ENCODE results near the gene ZNF311.

ZNF311 gene

DNA sequence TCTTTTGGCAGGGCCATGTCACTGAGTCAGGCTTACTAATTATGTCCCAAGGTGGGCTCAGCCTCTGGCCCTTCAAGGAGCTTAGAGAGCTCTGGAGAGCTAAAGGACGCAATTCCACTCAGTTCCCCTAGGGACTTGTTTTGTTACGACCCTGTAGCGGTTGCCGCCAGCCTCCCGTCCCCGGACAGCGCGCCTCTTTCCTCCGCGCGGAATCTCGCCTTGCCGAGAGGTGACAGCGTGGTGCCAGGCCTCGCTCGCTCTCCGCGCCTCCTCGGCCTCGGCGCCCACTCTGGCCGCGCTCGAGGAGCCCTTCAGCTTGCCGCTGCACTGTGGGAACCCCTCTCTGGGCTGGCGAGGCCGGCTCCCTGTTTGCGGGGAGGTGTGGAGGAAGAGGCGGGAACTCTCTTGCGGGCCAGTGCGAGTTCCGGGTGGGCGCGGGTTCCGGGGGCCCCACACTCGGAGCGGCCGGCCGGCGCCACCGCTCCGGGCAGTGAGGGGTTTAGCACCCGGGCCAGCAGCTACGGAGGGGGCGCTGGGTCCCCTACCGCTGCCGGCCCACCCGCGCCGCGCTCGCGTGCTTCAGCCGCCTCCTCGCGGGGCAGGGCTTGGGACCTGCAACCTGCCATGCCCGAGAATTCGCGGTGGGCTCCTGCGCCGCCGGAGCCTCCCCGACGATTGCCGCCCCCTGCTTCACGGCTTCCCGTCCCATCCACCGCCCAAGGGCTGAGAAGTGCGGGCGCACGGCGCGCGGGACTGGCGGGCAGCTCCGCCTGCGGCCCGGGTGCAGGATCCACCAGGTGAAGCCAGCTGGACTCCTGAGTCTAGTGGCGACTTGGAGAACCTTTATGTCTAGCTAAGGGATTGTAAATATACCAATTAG lies 9.9 kb upstream of the ZNF311 start:
- Histone ChIP-seq H3K9ac (ENCODE audit: low read depth, low read length) (no peak overlapping the region), H3K4me3 (ENCODE audit: low read length) (no peak overlapping the region), H3K27ac (ENCODE audit: low read depth, low read length) (no peak overlapping the region), H3K9me3 (ENCODE audit: insufficient read depth, low read depth, low read length) (no peaks in the 10 kb centered on the region), H3K27me3 (ENCODE audit: insufficient read depth, low read length) (peaks cover 43% of the 10 kb centered on the region), H3K36me3 (ENCODE audit: insufficient read depth, low read length) (no peaks in the 10 kb centered on the region), H3K4me1 (ENCODE audit: insufficient read depth, low read length) (no peaks in the 10 kb centered on the region)
- WGBS = 95% methylated on average over 79 of the region's 79 CpGs

DNA sequence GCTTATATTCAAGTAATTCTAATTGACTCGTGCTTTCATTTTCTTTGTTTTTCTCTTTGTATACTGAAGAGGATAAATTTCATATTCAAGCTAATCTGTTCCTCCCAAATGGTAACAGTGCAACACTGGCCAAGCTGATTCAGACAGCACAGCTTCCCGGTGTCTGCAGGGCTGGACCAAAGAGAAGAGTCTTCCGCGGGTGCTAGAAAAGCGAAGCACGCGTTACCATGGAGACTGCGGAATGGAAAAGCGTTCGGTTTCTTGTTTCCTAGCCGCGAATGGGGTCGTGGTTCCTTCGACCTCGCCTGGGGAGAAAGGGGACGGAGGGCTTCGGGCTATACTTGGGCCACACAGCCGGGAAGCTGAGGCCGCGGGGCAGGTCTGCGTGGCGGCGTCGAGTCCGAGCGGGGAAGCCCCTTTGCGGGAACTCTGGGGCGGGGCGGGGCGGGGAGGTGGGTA lies 6.2 kb upstream of the ZNF311 start:
- Histone ChIP-seq H3K27ac (ENCODE audit: low read depth, low read length) (no peak overlapping the region), H3K4me1 (ENCODE audit: insufficient read depth, low read length) (no peaks in the 10 kb centered on the region), H3K4me3 (ENCODE audit: low read length) (peak overlapping the region; percentile 70), H3K9ac (ENCODE audit: low read depth, low read length) (no peak overlapping the region), H3K36me3 (ENCODE audit: insufficient read depth, low read length) (no peaks in the 10 kb centered on the region), H3K9me3 (ENCODE audit: insufficient read depth, low read depth, low read length) (no peaks in the 10 kb centered on the region), H3K27me3 (ENCODE audit: insufficient read depth, low read length) (peaks cover 64% of the 10 kb centered on the region)
- under 1% methylated on average over 30 of the region's 30 CpGs for WGBS

DNA sequence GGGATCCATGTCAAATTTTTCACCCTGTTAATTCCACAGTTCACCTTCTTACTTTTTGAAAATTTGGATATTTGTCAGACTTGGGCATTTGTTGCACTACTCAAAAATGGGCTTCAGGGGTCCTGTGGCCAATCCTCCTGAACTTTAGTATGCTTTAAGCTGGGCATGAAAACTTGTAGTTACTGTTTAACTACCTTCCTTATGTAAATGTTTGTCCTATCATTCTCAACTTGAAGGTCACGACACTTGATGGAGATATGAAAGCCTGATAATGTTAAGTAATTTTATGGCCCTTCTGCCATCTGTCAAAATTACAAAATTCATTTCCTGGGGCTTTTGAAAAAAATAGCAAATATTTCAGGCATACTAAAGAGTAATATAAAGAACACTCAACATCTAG lies 4.2 kb upstream of the ZNF311 start:
- H3K36me3 ChIP-seq (ENCODE audit: insufficient read depth, low read length) = no peaks in the 10 kb centered on the region
- no peaks in the 10 kb centered on the region for H3K9me3 ChIP-seq (ENCODE audit: insufficient read depth, low read depth, low read length)
- H3K4me1 ChIP-seq (ENCODE audit: insufficient read depth, low read length) = no peaks in the 10 kb centered on the region
- no peak overlapping the region for H3K27ac ChIP-seq (ENCODE audit: low read depth, low read length)
- H3K27me3 ChIP-seq (ENCODE audit: insufficient read depth, low read length) = peaks cover 62% of the 10 kb centered on the region
- no peak overlapping the region for H3K4me3 ChIP-seq (ENCODE audit: low read length)
- no peak overlapping the region for H3K9ac ChIP-seq (ENCODE audit: low read depth, low read length)
- WGBS = no CpG with 5 or more reads among the region's 1 CpG

- 86% methylated on average over 2 of the region's 2 CpGs for WGBS
- Histone ChIP-seq H3K36me3 (ENCODE audit: insufficient read depth, low read length) (no peaks in the 10 kb centered on the region), H3K27ac (ENCODE audit: low read depth, low read length) (no peak overlapping the region), H3K4me3 (ENCODE audit: low read length) (no peak overlapping the region), H3K27me3 (ENCODE audit: insufficient read depth, low read length) (peaks cover 55% of the 10 kb centered on the region), H3K9me3 (ENCODE audit: insufficient read depth, low read depth, low read length) (no peaks in the 10 kb centered on the region), H3K9ac (ENCODE audit: low read depth, low read length) (no peak overlapping the region), H3K4me1 (ENCODE audit: insufficient read depth, low read length) (no peaks in the 10 kb centered on the region)
Measured at GRCh38 chr6:29008089-29008488, 3.0 kb upstream of the ZNF311 start.

DNA sequence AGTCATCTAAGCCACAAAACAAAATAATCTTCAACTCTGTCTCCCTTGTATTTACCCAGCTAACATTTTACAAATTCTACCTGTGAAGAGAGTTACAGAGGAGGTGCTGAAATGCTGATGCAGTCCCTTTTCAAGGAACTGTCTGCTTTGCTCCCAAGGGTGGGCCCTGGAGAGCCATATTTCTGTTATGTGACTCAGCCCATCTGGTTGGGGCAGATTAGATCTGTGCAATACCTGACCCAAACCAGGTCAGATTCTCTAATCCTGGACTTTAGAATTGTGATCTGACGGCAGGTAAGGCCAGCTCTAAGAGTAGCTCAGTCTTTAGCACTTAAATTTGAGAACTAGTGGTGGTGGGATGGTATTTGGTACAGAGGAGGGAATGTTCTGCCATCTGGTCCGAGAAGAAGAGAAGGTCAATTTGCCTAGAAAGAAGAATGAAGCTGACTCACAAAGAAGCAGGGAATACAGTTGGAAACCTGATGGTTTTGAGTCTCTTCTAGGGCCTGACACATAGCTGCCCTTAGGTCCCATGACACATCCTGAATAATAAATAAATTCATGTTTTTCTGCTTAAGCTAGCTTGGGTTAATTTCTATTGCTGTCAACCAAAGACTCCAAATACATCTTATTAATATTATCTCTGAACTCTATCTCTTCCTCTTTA lies 8.1 kb downstream of the ZNF311 start:
- H3K9me3 ChIP-seq (ENCODE audit: insufficient read depth, low read depth, low read length) = no peaks in the 10 kb centered on the region
- 89% methylated on average over 2 of the region's 2 CpGs for WGBS

GRCh38 chr6:28995093-28995650 lies 9.9 kb downstream of the ZNF311 start:
- H3K9ac ChIP-seq (ENCODE audit: low read depth, low read length) = no peak overlapping the region
- no peaks in the 10 kb centered on the region for H3K36me3 ChIP-seq (ENCODE audit: insufficient read depth, low read length)
- no peaks in the 10 kb centered on the region for H3K27me3 ChIP-seq (ENCODE audit: insufficient read depth, low read length)
- no peak overlapping the region for H3K27ac ChIP-seq (ENCODE audit: low read depth, low read length)
- 89% methylated on average over 8 of the region's 8 CpGs for WGBS
- H3K4me3 ChIP-seq (ENCODE audit: low read length) = no peak overlapping the region
- H3K9me3 ChIP-seq (ENCODE audit: insufficient read depth, low read depth, low read length) = no peaks in the 10 kb centered on the region
- no peaks in the 10 kb centered on the region for H3K4me1 ChIP-seq (ENCODE audit: insufficient read depth, low read length)

More for the DNA sequence above, 8.1 kb downstream of the ZNF311 start:
- no peaks in the 10 kb centered on the region for H3K4me1 ChIP-seq (ENCODE audit: insufficient read depth, low read length)
- H3K9ac ChIP-seq (ENCODE audit: low read depth, low read length) = no peak overlapping the region
- H3K27ac ChIP-seq (ENCODE audit: low read depth, low read length) = no peak overlapping the region
- no peak overlapping the region for H3K4me3 ChIP-seq (ENCODE audit: low read length)
- H3K36me3 ChIP-seq (ENCODE audit: insufficient read depth, low read length) = no peaks in the 10 kb centered on the region
- no peaks in the 10 kb centered on the region for H3K27me3 ChIP-seq (ENCODE audit: insufficient read depth, low read length)

DNA sequence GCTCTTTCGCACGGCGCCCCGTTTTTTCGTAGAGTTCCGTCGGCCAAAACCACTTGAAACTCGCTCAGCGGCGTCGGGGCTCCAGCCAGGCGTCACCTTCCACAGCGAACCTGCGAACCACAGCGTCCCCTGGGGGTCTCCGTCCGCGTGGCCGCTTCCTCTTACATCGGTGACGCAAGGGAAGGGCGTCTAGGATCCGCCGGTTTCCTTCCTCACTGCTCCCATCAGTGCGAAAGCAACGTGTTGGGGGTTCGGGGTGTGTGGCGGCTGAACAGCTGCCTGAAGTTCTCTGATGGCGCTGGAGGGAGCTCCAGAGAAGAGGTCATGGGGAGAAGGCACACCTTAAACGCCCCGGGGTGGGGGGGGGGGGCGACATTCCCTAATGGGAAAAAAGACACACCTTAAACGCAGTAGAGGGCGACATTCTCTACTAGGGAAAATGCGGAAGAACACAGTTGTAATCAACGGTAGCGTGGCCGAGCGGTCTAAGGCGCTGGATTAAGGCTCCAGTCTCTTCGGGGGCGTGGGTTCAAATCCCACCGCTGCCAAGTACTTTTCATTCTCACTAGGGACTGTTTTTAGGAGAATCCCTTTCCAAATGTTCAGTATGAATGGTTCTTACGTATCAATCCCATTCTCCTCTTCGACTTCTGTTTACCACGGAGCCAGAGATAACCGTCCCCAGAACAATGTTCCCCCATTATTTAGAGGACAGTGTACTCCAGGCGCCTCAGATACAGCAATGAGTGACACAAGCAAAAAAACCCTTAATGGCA lies 16.4 kb downstream of the ZNF311 start:
- 5% methylated on average over 47 of the region's 48 CpGs for WGBS
- H3K4me3 ChIP-seq (ENCODE audit: low read length) = peak overlapping the region; percentile 71
- no peaks in the 10 kb centered on the region for H3K9me3 ChIP-seq (ENCODE audit: insufficient read depth, low read depth, low read length)
- H3K4me1 ChIP-seq (ENCODE audit: insufficient read depth, low read length) = peaks cover 3% of the 10 kb centered on the region; the same call in 1 of the 2 replicates
- peak overlapping the region; percentile 41 for H3K9ac ChIP-seq (ENCODE audit: low read depth, low read length)
- peak overlapping the region; percentile 51; the same call in 1 of the 2 replicates for H3K27ac ChIP-seq (ENCODE audit: low read depth, low read length)
- H3K27me3 ChIP-seq (ENCODE audit: insufficient read depth, low read length) = no peaks in the 10 kb centered on the region
- no peaks in the 10 kb centered on the region for H3K36me3 ChIP-seq (ENCODE audit: insufficient read depth, low read length)

- 19% methylated on average over 31 of the region's 31 CpGs for WGBS
- H3K9ac ChIP-seq (ENCODE audit: low read depth, low read length) = peak overlapping the region; percentile 2; the same call in 1 of the 2 replicates
Measured at GRCh38 chr6:28985462-28986164, 19.5 kb downstream of the ZNF311 start.

GRCh38 chr6:28983838-28984237 lies 21.3 kb downstream of the ZNF311 start:
- WGBS = 93% methylated on average over 5 of the region's 5 CpGs
- no peak overlapping the region for H3K9ac ChIP-seq (ENCODE audit: low read depth, low read length)
- no peak overlapping the region for H3K4me3 ChIP-seq (ENCODE audit: low read length)
- H3K4me1 ChIP-seq (ENCODE audit: insufficient read depth, low read length) = peaks cover 10% of the 10 kb centered on the region
- no peaks in the 10 kb centered on the region for H3K36me3 ChIP-seq (ENCODE audit: insufficient read depth, low read length)
- no peaks in the 10 kb centered on the region for H3K9me3 ChIP-seq (ENCODE audit: insufficient read depth, low read depth, low read length)
- peaks cover 17% of the 10 kb centered on the region for H3K27me3 ChIP-seq (ENCODE audit: insufficient read depth, low read length)
- no peak overlapping the region for H3K27ac ChIP-seq (ENCODE audit: low read depth, low read length)

More at GRCh38 chr6:28985462-28986164, 19.5 kb downstream of the ZNF311 start:
- Histone ChIP-seq H3K36me3 (ENCODE audit: insufficient read depth, low read length) (no peaks in the 10 kb centered on the region), H3K4me1 (ENCODE audit: insufficient read depth, low read length) (peaks cover 3% of the 10 kb centered on the region; the same call in 1 of the 2 replicates), H3K4me3 (ENCODE audit: low read length) (peak overlapping the region; percentile 45), H3K27me3 (ENCODE audit: insufficient read depth, low read length) (no peaks in the 10 kb centered on the region), H3K27ac (ENCODE audit: low read depth, low read length) (no peak overlapping the region; the same call in 1 of the 2 replicates), H3K9me3 (ENCODE audit: insufficient read depth, low read depth, low read length) (no peaks in the 10 kb centered on the region)
